Nucleus accumbens (tissue), 56 donors: ENCODE measurements around the gene TBL1X.

Experiments
- DNase-seq, 56 donors: peaks; one replicate each; lab custom pipeline; 2025; lab: John Stamatoyannopoulos, UW

Gene TBL1X

DNA sequence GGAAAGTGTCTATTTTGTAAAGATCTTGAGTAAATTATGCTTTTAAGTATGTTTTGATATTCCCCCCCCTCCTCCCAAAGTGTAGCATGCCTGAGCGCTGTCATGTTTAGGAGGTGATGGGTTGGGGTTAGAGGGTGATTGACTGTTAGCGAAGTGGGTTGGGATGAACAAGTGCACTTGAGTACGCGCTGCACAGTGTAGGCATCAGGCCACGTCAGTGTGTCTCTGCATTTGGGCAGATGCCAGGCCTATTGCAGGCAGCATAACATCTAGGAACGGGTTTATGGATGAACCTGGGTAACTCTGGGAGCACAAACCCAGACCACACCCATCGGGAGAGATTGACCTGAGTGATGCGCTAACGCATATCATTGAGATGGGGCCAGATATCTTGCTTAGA lies 111.2 kb downstream of the TBL1X start:
- peak in 1 of 56 donors; percentile 11 for DNase-seq

GRCh38 chrX:9577555-9577954 lies 112.7 kb downstream of the TBL1X start:
- DNase-seq: no peak

- DNase-seq: peak in 40 of 56 donors; percentile 1 to 68 (median 33)
These were observed 113.4 kb downstream of the TBL1X start for GRCh38 chrX:9578083-9578779.

DNA sequence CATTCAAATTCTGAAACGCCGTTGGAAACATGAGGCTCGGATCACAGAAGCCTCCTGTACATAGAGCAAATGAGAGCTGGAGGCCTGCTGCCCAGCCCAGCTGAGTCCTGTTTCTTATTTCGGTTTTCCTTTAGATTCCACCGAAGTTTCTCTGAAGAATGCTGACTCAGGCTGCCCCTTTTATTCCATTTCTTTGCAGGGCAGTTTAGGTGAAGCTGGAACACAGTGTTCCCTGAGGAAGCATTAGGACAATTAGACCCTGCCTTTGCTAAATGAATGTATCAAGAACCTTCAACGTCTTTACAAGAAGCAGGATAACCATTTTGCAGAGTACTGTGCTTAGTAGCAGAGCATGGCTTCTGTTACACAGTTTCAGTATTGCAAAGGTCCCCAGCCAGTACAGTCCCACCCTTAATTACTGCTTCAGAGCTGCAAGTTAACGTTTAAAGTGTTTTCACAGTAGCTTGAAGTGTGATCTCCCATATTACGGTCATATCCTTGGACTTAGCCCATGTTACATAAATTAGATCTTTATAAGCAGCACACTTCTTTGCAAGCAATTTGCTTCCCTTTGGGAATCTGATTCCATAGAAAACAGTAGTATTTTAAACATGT lies 117.0 kb downstream of the TBL1X start:
- no peak for DNase-seq

- DNase-seq: no peak
These were observed 118.1 kb downstream of the TBL1X start for GRCh38 chrX:9582956-9583355.

DNA sequence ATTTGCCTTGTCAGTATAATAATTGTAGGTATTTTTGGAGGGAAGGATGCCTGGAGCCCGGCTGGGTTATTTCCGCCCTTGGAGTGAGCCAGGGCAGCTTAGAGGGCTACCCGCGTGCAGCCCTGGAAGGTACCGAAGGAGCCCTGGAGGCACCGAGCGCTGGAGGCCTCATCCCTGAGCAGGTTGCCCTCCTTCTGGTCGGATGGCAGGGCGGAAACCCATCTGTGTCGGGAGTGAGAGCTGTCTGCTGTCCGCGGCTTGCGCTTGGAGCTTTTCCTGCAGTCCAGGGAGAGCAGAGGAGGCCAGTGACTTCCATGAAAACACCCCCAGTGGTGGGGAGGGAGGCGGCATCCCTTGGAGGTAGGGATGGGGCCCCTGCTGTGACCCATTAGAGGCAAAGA lies 122.1 kb downstream of the TBL1X start:
- DNase-seq: no peak

DNA sequence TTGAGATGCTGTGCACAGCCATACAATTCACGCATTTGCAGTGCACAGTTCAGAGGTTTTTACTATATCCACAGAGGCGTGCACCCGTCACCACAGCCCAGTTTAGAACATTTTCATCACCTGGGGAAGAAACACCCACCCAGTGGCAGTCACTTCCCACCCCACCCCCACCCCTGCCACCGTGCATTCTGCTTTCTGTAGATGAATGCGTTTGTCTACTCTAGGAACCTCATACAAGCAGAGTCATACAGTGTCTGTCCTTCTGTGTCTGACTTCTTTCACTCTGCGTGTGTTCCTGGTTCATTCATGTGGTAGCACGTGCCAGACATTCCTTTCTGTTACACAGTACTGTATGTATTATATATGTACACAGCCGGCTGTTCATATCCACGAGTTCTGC lies 122.8 kb downstream of the TBL1X start:
- no peak for DNase-seq

DNA sequence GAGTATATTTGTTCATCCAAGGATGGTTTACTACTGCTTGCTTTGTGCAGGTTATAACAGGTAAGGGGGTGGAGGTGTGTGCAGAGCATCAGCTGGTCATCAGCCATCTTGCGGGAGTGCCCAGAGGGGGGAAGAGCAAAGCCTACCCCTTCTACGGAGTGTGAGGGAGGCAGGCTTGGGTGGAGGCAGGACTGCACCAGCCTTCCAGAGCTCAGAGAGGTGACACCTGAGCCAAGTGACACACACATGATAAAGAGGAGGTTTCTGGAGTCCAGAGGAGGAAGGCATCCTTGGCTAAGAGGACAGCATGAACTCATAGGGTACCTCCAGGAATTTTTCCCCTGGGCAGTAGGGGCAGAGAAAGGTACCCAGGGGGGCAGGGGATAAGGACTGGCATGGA lies 126.6 kb downstream of the TBL1X start:
- no peak for DNase-seq

DNA sequence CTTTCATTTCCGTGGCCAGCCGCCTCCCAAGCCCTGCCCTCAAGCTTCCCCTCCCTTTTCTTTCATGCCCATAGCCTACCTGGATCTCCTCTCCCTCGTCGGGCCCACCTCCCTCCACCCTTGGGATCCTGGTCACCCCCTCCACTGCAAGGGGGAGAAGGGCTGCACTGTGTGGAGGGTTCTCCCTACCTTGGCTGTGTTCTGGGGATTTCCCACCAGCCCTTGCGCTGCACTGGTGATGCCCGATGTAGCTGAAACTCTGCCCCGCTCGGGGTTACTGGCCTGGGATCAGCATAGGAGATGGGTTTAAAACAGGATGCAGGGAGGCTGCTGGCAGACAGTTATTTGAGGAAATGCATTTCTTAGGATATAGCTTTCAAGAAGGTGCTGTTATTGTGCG lies 128.9 kb downstream of the TBL1X start:
- no peak for DNase-seq

- DNase-seq: no peak
These were observed 130.3 kb downstream of the TBL1X start for GRCh38 chrX:9595174-9595573.

- no peak for DNase-seq
These were observed 132.0 kb downstream of the TBL1X start for GRCh38 chrX:9596837-9597236.

GRCh38 chrX:9597361-9598035 lies 132.6 kb downstream of the TBL1X start:
- DNase-seq: no peak

GRCh38 chrX:9598344-9598743 lies 133.5 kb downstream of the TBL1X start:
- no peak for DNase-seq

DNA sequence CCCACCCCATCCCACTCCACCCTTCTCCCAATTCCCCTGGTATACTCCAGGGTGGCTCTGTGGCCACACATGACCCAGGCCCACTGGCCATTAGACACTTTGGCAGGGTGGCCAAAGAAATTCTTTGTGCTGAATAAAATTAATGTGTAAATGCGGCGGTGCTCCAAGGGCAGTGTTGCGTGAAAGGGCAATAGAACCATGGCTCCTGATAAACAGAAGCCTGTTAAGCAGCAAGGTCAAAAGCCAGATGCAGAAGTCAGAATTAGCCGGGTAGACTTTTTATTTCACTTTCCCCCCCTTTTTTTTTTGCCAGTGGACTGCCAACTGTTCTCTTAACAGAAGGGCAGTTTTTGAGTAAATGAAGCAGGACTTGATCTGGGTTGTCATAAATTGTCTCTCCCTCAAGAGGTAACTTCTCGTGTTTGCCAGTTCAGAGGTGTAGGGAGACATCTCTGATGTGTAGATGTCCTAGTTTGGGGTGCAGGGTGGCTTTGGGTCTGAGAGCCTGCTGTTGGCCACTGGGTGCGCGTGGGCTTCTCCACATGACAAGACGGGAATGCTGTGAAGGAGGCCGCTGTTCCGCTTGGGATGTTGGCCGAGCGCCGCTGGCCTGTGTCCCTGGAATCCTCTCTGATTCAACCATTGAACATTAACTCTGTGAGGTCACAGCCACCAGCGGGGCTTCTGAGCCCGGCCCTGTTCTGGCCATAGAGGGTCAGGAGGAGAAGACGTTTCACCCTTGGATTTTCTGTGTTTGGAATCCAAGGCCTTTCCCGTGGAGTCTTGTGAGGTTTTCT lies 139.5 kb downstream of the TBL1X start:
- DNase-seq: peak in 53 of 56 donors; percentile 1 to 82 (median 54)

DNA sequence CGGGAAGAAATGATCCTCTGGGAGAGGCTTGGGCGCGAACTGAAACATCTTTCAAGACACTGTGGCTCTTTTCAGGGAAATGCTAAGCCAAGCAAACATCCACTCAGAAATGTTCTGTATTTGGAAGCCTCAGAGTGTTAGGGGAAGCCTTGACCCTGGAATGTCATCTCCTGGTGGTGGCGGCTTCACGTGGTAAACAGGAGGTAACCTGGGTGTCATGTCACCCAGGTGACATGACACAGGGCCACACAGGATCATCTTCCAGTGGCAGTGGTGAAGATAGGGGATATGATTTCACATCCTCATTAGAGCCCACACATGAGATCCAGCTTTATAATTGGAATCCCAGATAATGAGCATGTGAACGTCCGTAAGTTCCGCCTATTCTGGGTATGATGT lies 140.0 kb downstream of the TBL1X start:
- no peak for DNase-seq

GRCh38 chrX:9605484-9605883 lies 140.6 kb downstream of the TBL1X start:
- DNase-seq: no peak

GRCh38 chrX:9606971-9607370 lies 142.1 kb downstream of the TBL1X start:
- no peak for DNase-seq

DNA sequence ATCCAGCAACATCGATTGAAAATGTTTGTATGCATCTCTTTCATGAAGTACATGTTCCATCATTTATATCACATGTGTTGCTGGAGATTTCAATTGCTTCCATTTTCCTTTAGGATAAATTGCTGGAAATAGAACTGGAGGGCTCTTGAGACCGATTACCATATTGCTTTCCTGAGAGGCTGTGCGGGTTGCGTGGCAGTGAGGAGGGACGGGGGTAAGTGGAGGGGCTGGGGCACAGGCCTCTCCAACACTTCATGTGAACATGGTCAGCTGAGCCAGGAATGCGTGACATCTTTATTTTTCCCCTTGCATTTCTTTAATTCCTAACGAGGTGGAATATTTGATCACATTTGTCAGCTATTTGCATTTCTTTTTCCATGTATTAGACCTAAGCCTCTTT lies 144.6 kb downstream of the TBL1X start:
- DNase-seq: no peak

GRCh38 chrX:9609987-9610386 lies 145.1 kb downstream of the TBL1X start:
- DNase-seq: no peak

DNA sequence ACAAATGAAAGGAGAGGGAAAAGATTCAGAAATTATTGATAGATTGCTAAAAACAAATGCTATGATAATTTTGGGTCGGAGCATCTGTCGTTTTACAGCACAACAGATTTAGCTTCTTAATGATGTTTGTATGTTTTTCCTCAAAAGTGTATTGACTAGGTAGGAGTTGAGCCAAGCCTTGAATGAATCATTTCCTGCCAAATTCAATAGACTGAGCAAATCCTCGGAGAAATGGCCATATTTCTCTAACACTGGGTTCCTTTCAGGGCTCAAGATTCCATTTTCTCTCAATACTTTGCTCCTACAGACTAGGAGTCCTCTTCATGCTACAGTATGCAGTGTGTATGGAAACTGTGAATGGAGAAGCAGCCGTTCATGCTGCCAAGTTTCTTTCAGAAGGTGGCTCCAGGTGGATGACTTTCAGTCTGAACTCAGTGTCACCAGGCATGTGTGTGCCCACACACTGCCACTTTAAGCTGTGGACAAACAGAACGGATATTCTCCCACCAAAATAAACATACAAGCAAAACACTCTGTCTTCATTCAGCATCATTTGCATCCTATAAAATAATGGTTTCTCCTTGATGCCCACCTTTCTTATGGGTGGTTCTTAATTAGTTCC lies 146.0 kb downstream of the TBL1X start:
- DNase-seq: no peak
